ENCODE results near the gene MPRIP.

Gene MPRIP

DNA sequence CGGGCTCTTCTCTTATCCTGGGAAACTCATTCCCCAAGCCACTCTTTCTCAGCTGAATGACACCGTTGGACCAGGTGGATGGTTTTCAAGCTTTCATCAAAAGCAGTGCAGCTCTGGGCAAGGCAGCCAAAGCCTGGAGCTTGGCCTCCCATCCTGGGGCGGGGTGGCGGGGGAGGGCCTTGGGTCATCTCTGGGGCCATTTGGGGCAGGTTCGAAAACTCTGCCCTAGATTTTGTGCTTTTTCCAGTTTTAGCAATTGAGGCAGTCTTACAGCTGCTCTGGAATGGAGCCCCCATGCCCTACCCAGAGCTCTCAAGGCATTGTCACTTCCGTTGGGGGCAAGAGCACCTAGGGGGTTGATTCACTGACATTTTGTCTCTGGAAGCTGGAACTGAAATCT, 9.1 kb downstream of the MPRIP start:
- no peak overlapping the region for H3K9ac ChIP-seq (ENCODE audit: low read length)
- no peaks in the 10 kb centered on the region for H3K36me3 ChIP-seq (ENCODE audit: control insufficient read depth, insufficient read depth, low read length)
- peaks cover 85% of the 10 kb centered on the region for H3K79me2 ChIP-seq (ENCODE audit: control insufficient read depth, insufficient read depth, low read length)
- no peak overlapping the region for H2BK120ac ChIP-seq (ENCODE audit: low read depth, low read length)
- no peaks in the 10 kb centered on the region for H3K27me3 ChIP-seq (ENCODE audit: insufficient read depth, low read length, poor library complexity)
- H3K56ac ChIP-seq (ENCODE audit: low read length): no peak overlapping the region
- no peak overlapping the region for H3K4me2 ChIP-seq (ENCODE audit: low read length)
- H3K23ac ChIP-seq (ENCODE audit: low read length): no peak overlapping the region
- H2BK15ac ChIP-seq (replicated peaks; ENCODE audit: low read depth): no peak overlapping the region
- H3K4me3 ChIP-seq (ENCODE audit: low read length): no peak overlapping the region
- no peak overlapping the region for H3K27ac ChIP-seq (ENCODE audit: low read depth, low read length)
- no peak overlapping the region for H4K8ac ChIP-seq (ENCODE audit: low read depth, low read length)
- no peak overlapping the region for H4K5ac ChIP-seq (ENCODE audit: low read length)
- peaks cover 2% of the 10 kb centered on the region for H3K4me1 ChIP-seq (ENCODE audit: control insufficient read depth, low read depth, low read length)
- no peak overlapping the region for H3K18ac ChIP-seq (ENCODE audit: low read length)
- no peak overlapping the region for H2BK5ac ChIP-seq (ENCODE audit: low read length)
- no peak for DNase-seq
- H3K4ac ChIP-seq (ENCODE audit: low read depth, low read length): no peak overlapping the region
- no CpG with 5 or more reads among the region's 6 CpGs for WGBS (ENCODE audit: extremely low coverage, insufficient coverage, low lambda C conversion rate)
- no peak overlapping the region for H2AK5ac ChIP-seq (ENCODE audit: low read length)
- H3K79me1 ChIP-seq (ENCODE audit: low read length): peaks cover 58% of the 10 kb centered on the region

- Histone ChIP-seq H2BK120ac (ENCODE audit: low read depth, low read length) (no peak overlapping the region), H3K79me2 (ENCODE audit: control insufficient read depth, insufficient read depth, low read length) (peaks cover 84% of the 10 kb centered on the region), H3K4me2 (ENCODE audit: low read length) (no peak overlapping the region), H3K18ac (ENCODE audit: low read length) (no peak overlapping the region), H3K36me3 (ENCODE audit: control insufficient read depth, insufficient read depth, low read length) (no peaks in the 10 kb centered on the region), H2BK5ac (ENCODE audit: low read length) (no peak overlapping the region), H2AK5ac (ENCODE audit: low read length) (no peak overlapping the region), H3K79me1 (ENCODE audit: low read length) (peaks cover 63% of the 10 kb centered on the region), H3K27ac (ENCODE audit: low read depth, low read length) (no peak overlapping the region), H3K23ac (ENCODE audit: low read length) (no peak overlapping the region), H3K56ac (ENCODE audit: low read length) (no peak overlapping the region), H3K27me3 (ENCODE audit: insufficient read depth, low read length, poor library complexity) (no peaks in the 10 kb centered on the region), H4K5ac (ENCODE audit: low read length) (no peak overlapping the region), H3K9ac (ENCODE audit: low read length) (no peak overlapping the region), H3K4me3 (ENCODE audit: low read length) (no peak overlapping the region), H3K4ac (ENCODE audit: low read depth, low read length) (no peak overlapping the region), H2BK15ac (replicated peaks; ENCODE audit: low read depth) (no peak overlapping the region), H3K4me1 (ENCODE audit: control insufficient read depth, low read depth, low read length) (peaks cover 2% of the 10 kb centered on the region), H4K8ac (ENCODE audit: low read depth, low read length) (no peak overlapping the region)
- WGBS (ENCODE audit: extremely low coverage, insufficient coverage, low lambda C conversion rate): no CpG with 5 or more reads among the region's 10 CpGs
- DNase-seq: no peak
Measured at GRCh38 chr17:17051791-17052461, 9.7 kb downstream of the MPRIP start.

- Histone ChIP-seq H2AK5ac (ENCODE audit: low read length) (no peak overlapping the region), H3K4me1 (ENCODE audit: control insufficient read depth, low read depth, low read length) (peaks cover 2% of the 10 kb centered on the region), H4K8ac (ENCODE audit: low read depth, low read length) (no peak overlapping the region), H3K79me1 (ENCODE audit: low read length) (peaks cover 60% of the 10 kb centered on the region), H3K23ac (ENCODE audit: low read length) (no peak overlapping the region), H3K4me3 (ENCODE audit: low read length) (no peak overlapping the region), H3K36me3 (ENCODE audit: control insufficient read depth, insufficient read depth, low read length) (no peaks in the 10 kb centered on the region), H3K79me2 (ENCODE audit: control insufficient read depth, insufficient read depth, low read length) (peaks cover 81% of the 10 kb centered on the region), H2BK15ac (replicated peaks; ENCODE audit: low read depth) (no peak overlapping the region), H3K18ac (ENCODE audit: low read length) (no peak overlapping the region), H3K56ac (ENCODE audit: low read length) (no peak overlapping the region), H4K5ac (ENCODE audit: low read length) (no peak overlapping the region), H2BK120ac (ENCODE audit: low read depth, low read length) (no peak overlapping the region), H3K27me3 (ENCODE audit: insufficient read depth, low read length, poor library complexity) (no peaks in the 10 kb centered on the region), H3K9ac (ENCODE audit: low read length) (no peak overlapping the region), H3K27ac (ENCODE audit: low read depth, low read length) (no peak overlapping the region), H2BK5ac (ENCODE audit: low read length) (no peak overlapping the region), H3K4me2 (ENCODE audit: low read length) (no peak overlapping the region), H3K4ac (ENCODE audit: low read depth, low read length) (no peak overlapping the region)
- DNase-seq: no peak
- no CpG with 5 or more reads among the region's 14 CpGs for WGBS (ENCODE audit: extremely low coverage, insufficient coverage, low lambda C conversion rate)
Measured at GRCh38 chr17:17052462-17053221, 10.4 kb downstream of the MPRIP start.

DNA sequence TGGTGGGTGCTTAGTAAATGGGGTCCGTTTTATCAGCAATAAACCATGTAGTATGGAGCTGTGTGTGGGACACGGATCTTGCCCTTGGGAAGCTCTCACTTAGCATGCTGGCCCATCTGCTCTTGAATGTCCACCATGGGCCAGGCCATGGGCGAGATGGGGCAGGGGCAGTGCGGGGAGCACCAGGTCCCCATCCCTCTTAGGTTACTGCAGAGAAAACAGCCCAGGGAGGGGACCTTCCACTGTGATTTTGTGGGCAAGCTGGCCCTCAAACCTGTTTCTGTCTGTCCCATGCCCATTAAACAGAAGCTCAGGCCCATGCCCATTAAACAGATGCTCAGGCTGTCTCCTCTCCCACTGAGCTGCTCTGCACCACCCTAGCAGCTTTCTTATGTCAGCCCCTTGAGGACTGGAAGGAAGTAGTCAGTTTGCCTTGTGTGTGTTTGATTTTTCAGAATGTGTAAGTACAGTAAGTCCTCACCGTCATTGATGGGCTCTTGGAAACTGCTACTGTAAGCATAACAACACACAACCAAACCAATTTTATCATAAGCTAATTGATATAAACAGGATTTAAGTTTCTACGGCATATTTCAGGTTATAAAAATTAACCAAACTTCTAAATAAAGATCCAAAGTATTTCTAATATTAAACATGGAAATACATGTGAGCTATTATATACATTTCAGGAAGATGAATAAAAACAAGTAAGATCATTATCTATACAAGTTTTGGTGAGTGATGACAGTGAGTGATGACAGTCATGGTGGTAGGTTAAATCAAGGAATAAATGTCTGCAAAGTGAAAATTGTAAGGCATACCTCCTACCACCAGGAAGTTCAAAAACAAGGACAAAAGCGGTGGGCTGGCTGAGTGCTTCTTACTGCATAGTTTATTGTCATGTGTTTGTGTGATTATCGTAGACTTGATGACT, 11.5 kb downstream of the MPRIP start:
- no CpG with 5 or more reads among the region's 8 CpGs for WGBS (ENCODE audit: extremely low coverage, insufficient coverage, low lambda C conversion rate)

DNA sequence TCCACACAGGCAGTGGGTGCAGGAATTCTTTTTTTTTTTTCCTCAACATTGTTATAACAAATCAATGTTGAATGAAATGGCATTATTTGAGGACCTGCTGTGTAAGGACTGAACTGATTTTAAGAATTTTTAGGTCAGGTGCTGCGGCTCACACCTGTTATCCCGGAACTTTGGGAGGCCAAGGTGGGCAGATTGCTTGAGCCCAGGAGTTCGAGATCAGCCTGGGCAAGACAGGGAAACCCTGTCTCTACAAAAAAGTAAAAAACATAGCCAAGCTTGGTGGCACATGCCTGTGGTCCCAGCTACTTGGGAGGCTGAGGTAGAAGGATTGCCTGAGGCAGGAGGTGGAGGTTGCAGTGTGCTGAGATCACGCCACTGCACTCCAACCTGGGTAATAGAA, 12.4 kb downstream of the MPRIP start:
- Histone ChIP-seq H3K23ac (ENCODE audit: low read length) (no peak overlapping the region), H3K79me2 (ENCODE audit: control insufficient read depth, insufficient read depth, low read length) (peaks cover 66% of the 10 kb centered on the region), H3K4me1 (ENCODE audit: control insufficient read depth, low read depth, low read length) (peaks cover 2% of the 10 kb centered on the region), H3K27ac (ENCODE audit: low read depth, low read length) (no peak overlapping the region), H3K4me3 (ENCODE audit: low read length) (no peak overlapping the region), H2BK120ac (ENCODE audit: low read depth, low read length) (no peak overlapping the region), H3K56ac (ENCODE audit: low read length) (no peak overlapping the region), H4K8ac (ENCODE audit: low read depth, low read length) (no peak overlapping the region), H3K4ac (ENCODE audit: low read depth, low read length) (no peak overlapping the region), H3K79me1 (ENCODE audit: low read length) (peaks cover 54% of the 10 kb centered on the region), H2BK15ac (replicated peaks; ENCODE audit: low read depth) (no peak overlapping the region), H2AK5ac (ENCODE audit: low read length) (no peak overlapping the region), H2BK5ac (ENCODE audit: low read length) (no peak overlapping the region), H3K18ac (ENCODE audit: low read length) (no peak overlapping the region), H3K27me3 (ENCODE audit: insufficient read depth, low read length, poor library complexity) (no peaks in the 10 kb centered on the region), H3K36me3 (ENCODE audit: control insufficient read depth, insufficient read depth, low read length) (no peaks in the 10 kb centered on the region), H3K9ac (ENCODE audit: low read length) (no peak overlapping the region), H4K5ac (ENCODE audit: low read length) (no peak overlapping the region), H3K4me2 (ENCODE audit: low read length) (no peak overlapping the region)
- DNase-seq: no peak
- no CpG with 5 or more reads among the region's 4 CpGs for WGBS (ENCODE audit: extremely low coverage, insufficient coverage, low lambda C conversion rate)

More for the DNA sequence above, 11.5 kb downstream of the MPRIP start:
- H3K4me2 ChIP-seq (ENCODE audit: low read length): no peak overlapping the region
- H3K4me3 ChIP-seq (ENCODE audit: low read length): no peak overlapping the region
- H4K8ac ChIP-seq (ENCODE audit: low read depth, low read length): no peak overlapping the region
- no peak overlapping the region for H3K18ac ChIP-seq (ENCODE audit: low read length)
- peaks cover 56% of the 10 kb centered on the region for H3K79me1 ChIP-seq (ENCODE audit: low read length)
- H3K4me1 ChIP-seq (ENCODE audit: control insufficient read depth, low read depth, low read length): peaks cover 2% of the 10 kb centered on the region
- H3K27ac ChIP-seq (ENCODE audit: low read depth, low read length): no peak overlapping the region
- H3K4ac ChIP-seq (ENCODE audit: low read depth, low read length): no peak overlapping the region
- H3K27me3 ChIP-seq (ENCODE audit: insufficient read depth, low read length, poor library complexity): no peaks in the 10 kb centered on the region
- H4K5ac ChIP-seq (ENCODE audit: low read length): no peak overlapping the region
- no peak overlapping the region for H2BK120ac ChIP-seq (ENCODE audit: low read depth, low read length)
- H2BK5ac ChIP-seq (ENCODE audit: low read length): no peak overlapping the region
- H3K23ac ChIP-seq (ENCODE audit: low read length): no peak overlapping the region
- no peak overlapping the region for H2BK15ac ChIP-seq (replicated peaks; ENCODE audit: low read depth)
- no peak for DNase-seq
- H2AK5ac ChIP-seq (ENCODE audit: low read length): no peak overlapping the region
- no peak overlapping the region for H3K9ac ChIP-seq (ENCODE audit: low read length)
- no peaks in the 10 kb centered on the region for H3K36me3 ChIP-seq (ENCODE audit: control insufficient read depth, insufficient read depth, low read length)
- H3K56ac ChIP-seq (ENCODE audit: low read length): no peak overlapping the region
- H3K79me2 ChIP-seq (ENCODE audit: control insufficient read depth, insufficient read depth, low read length): peaks cover 74% of the 10 kb centered on the region
